H1 (cell line): ENCODE results near the gene SLC8A1. TPM values are rescaled to one million over a fixed set of nuclear protein-coding genes. Genes with fewer than 3 reads are reported as not detected.

ENCODE experiments used
- CHD7 ChIP-seq: fragments of 300-600 bp; sonication (generic); IDR thresholded peaks from 2 replicates; pipeline ENCODE4 v1.7.1; 2012; ENCODE audit warnings: low read length, moderate library complexity, mild to moderate bottlenecking, inconsistent platforms; ENCODE audit not compliant: insufficient replicate concordance
- polyA plus RNA-seq, 7 experiments: library from polyadenylated mRNA; depleted of rRNA in 3 of 7; stranded (reverse) in 5 of 7; unstranded in 2 of 7; fragments of >200 nt in 5 of 7; fragments of 200-250 nt in 2 of 7; gene quantifications; 1 replicate in 5 of 7; 2 replicates in 1 of 7; 4 replicates in 1 of 7; pipeline versions ENCODE4 v1.2.1 to v1.2.3, GENCODE V29; 2011 to 2013; ENCODE audit warnings: missing spikeins in 2 of 7, mixed read lengths in 2 of 7
- total RNA-seq: library from RNA; stranded (reverse); fragmentation: NEBNext Ultra II Directional; extraction: Animal tissue kit (Norgen Biotek cat#: 25700); gene quantifications from 2 replicates; pipeline ENCODE4 v1.2.1, GENCODE V29; 2021

SLC8A1 gene
- total and polyA plus RNA-seq, 2 of the 8 experiments (the other 6 are each of a cell fraction or from before 2014, with no cell fraction given): 0.68 to 3.6 TPM

DNA sequence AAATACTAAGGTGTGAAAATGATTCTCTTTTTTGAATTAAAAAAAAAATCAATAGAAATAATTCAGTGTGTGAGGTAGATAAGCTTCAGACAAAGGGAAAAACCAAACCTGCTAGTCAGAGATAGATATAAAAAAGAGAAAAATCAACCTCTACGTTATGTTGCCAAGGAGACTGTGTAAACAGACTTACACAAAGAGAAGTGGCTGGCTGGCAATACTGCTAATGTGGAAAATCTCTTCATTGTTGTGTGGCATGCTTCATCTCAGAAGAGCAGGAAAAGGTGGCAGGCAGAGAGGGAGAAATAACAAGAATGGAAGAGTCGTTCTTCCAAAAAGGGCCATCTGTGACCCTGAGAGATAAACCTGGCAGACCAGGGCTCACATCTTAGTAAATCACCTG is 200.8 kb downstream of the SLC8A1 start (continued):
- no peak for TF ChIP-seq CHD7
